ENCODE results near the gene CCDC148. TPM values are rescaled to one million over a fixed set of nuclear protein-coding genes. Genes with fewer than 3 reads are reported as not detected.
"Not testable (repeated sequence)": the region's sequence is repeated elsewhere in the genome, so short reads cannot be mapped to it uniquely, and the experiment has no call there.

Gene CCDC148
- polyA plus RNA-seq, 3 donors: not detected

GRCh38 chr2:158357699-158358098 lies 98.9 kb downstream of the CCDC148 start:
- TF ChIP-seq CTCF (IDR thresholded peaks at IDR 0.05): no peak
- H3K9ac ChIP-seq (ENCODE audit: insufficient read depth, low read length, poor library complexity, severe bottlenecking): no peak overlapping the region
- H3K4me3 ChIP-seq (replicated peaks in 1 of 3; ENCODE audit: low read depth in 2 of 3, low read length in 3 of 3): no peak overlapping the region
- no peaks in the 10 kb centered on the region for H3K4me1 ChIP-seq (ENCODE audit: control insufficient read depth in 1 of 2, insufficient read depth in 2 of 2, low read length in 2 of 2)
- H3K36me3 ChIP-seq (replicated peaks in 1 of 2; ENCODE audit: control insufficient read depth in 1 of 2, insufficient read depth in 2 of 2, low read length in 2 of 2): no peaks in the 10 kb centered on the region
- no peaks in the 10 kb centered on the region for H4K20me1 ChIP-seq (ENCODE audit: insufficient read depth, low read length)
- DNase-seq: no peak
- no peaks in the 10 kb centered on the region for H3K79me2 ChIP-seq (ENCODE audit: insufficient read depth, low read length)
- no peaks in the 10 kb centered on the region for H3K27me3 ChIP-seq (ENCODE audit: control insufficient read depth in 2 of 2, insufficient read depth in 2 of 2, low read length in 2 of 2)
- WGBS (ENCODE audit: insufficient coverage): 100% methylated on average over 2 of the region's 2 CpGs
- Mint-ChIP-seq H3K36me3 (no peaks in the 10 kb centered on the region), H3K4me1 (no peaks in the 10 kb centered on the region), H3K9me3 (peaks cover 2 to 17% (median 10%) of the 10 kb centered on the region in 7 donors), H3K27me3 (ENCODE audit: low read depth in 3 of 3) (peaks cover 0 to 3% (median 0%) of the 10 kb centered on the region in 3 donors), H3K4me3 (no peak overlapping the region), H3K27ac (no peak overlapping the region)
- H3K4me2 ChIP-seq (replicated peaks; ENCODE audit: extremely low read depth, low read length, poor library complexity, severe bottlenecking): no peak overlapping the region
- intact Hi-C loops (cut with micrococcal nuclease): no loop called here
- peaks cover 0 to 13% of the 10 kb centered on the region in 2 donors for H3K9me3 ChIP-seq (replicated peaks in 1 of 2; ENCODE audit: control insufficient read depth in 1 of 2, insufficient read depth in 1 of 2, low read length in 2 of 2)
- no peak overlapping the region for H3K27ac ChIP-seq (ENCODE audit: low read depth in 1 of 2, low read length in 2 of 2)
- no peak overlapping the region for H2AFZ ChIP-seq (ENCODE audit: insufficient read depth, low read depth, low read length, poor library complexity, severe bottlenecking)

- DNase-seq: no peak
- intact Hi-C loops (cut with micrococcal nuclease): no loop called here
- Histone ChIP-seq H3K4me1 (ENCODE audit: control insufficient read depth in 1 of 2, insufficient read depth in 2 of 2, low read length in 2 of 2) (no peaks in the 10 kb centered on the region), H3K9me3 (replicated peaks in 1 of 2; ENCODE audit: control insufficient read depth in 1 of 2, insufficient read depth in 1 of 2, low read length in 2 of 2) (peaks cover 0 to 13% of the 10 kb centered on the region in 2 donors), H3K27ac (ENCODE audit: low read depth in 1 of 2, low read length in 2 of 2) (no peak overlapping the region), H3K79me2 (ENCODE audit: insufficient read depth, low read length) (no peaks in the 10 kb centered on the region), H3K36me3 (replicated peaks in 1 of 2; ENCODE audit: control insufficient read depth in 1 of 2, insufficient read depth in 2 of 2, low read length in 2 of 2) (no peaks in the 10 kb centered on the region), H2AFZ (ENCODE audit: insufficient read depth, low read depth, low read length, poor library complexity, severe bottlenecking) (no peak overlapping the region), H3K27me3 (ENCODE audit: control insufficient read depth in 2 of 2, insufficient read depth in 2 of 2, low read length in 2 of 2) (no peaks in the 10 kb centered on the region), H3K4me2 (replicated peaks; ENCODE audit: extremely low read depth, low read length, poor library complexity, severe bottlenecking) (no peak overlapping the region), H3K4me3 (replicated peaks in 1 of 3; ENCODE audit: low read depth in 2 of 3, low read length in 3 of 3) (no peak overlapping the region), H4K20me1 (ENCODE audit: insufficient read depth, low read length) (no peaks in the 10 kb centered on the region), H3K9ac (ENCODE audit: insufficient read depth, low read length, poor library complexity, severe bottlenecking) (no peak overlapping the region)
- WGBS (ENCODE audit: insufficient coverage): no CpG with 5 or more reads among the region's 1 CpG
- Mint-ChIP-seq H3K4me3 (no peak overlapping the region), H3K27me3 (ENCODE audit: low read depth in 3 of 3) (peaks cover 0 to 3% (median 0%) of the 10 kb centered on the region in 3 donors), H3K4me1 (no peaks in the 10 kb centered on the region), H3K27ac (no peak overlapping the region), H3K9me3 (peaks cover 4 to 15% (median 8%) of the 10 kb centered on the region in 7 donors), H3K36me3 (no peaks in the 10 kb centered on the region)
- TF ChIP-seq CTCF (IDR thresholded peaks at IDR 0.05): no peak
Observed at GRCh38 chr2:158357122-158357521, 99.4 kb downstream of the CCDC148 start.

GRCh38 chr2:158351466-158351816 lies 105.1 kb downstream of the CCDC148 start:
- H3K9me3 ChIP-seq (replicated peaks in 1 of 2; ENCODE audit: control insufficient read depth in 1 of 2, insufficient read depth in 1 of 2, low read length in 2 of 2); H3K4me3 Mint-ChIP-seq; H3K27ac Mint-ChIP-seq; H3K4me1 Mint-ChIP-seq; H3K4me3 ChIP-seq (replicated peaks in 1 of 3; ENCODE audit: low read depth in 2 of 3, low read length in 3 of 3); H3K27me3 ChIP-seq (ENCODE audit: control insufficient read depth in 2 of 2, insufficient read depth in 2 of 2, low read length in 2 of 2); H4K20me1 ChIP-seq (ENCODE audit: insufficient read depth, low read length); intact Hi-C loops (cut with micrococcal nuclease); H3K4me2 ChIP-seq (replicated peaks; ENCODE audit: extremely low read depth, low read length, poor library complexity, severe bottlenecking); DNase-seq; H3K79me2 ChIP-seq (ENCODE audit: insufficient read depth, low read length); H3K27me3 Mint-ChIP-seq (ENCODE audit: low read depth in 3 of 3); H3K4me1 ChIP-seq (ENCODE audit: control insufficient read depth in 1 of 2, insufficient read depth in 2 of 2, low read length in 2 of 2); H3K36me3 ChIP-seq (replicated peaks in 1 of 2; ENCODE audit: control insufficient read depth in 1 of 2, insufficient read depth in 2 of 2, low read length in 2 of 2); H2AFZ ChIP-seq (ENCODE audit: insufficient read depth, low read depth, low read length, poor library complexity, severe bottlenecking); H3K27ac ChIP-seq (ENCODE audit: low read depth in 1 of 2, low read length in 2 of 2); H3K36me3 Mint-ChIP-seq; H3K9ac ChIP-seq (ENCODE audit: insufficient read depth, low read length, poor library complexity, severe bottlenecking): not testable (repeated sequence)
- peaks cover 2 to 13% (median 5%) of the 10 kb centered on the region in 7 donors for H3K9me3 Mint-ChIP-seq
- WGBS (ENCODE audit: insufficient coverage): no CpG with 5 or more reads among the region's 14 CpGs
